Endothelial cell of umbilical vein (primary cell): ENCODE measurements around the gene CSPG5. TPM values are rescaled to one million over a fixed set of nuclear protein-coding genes. Genes with fewer than 3 reads are reported as not detected.

ENCODE experiments used
- BruUV-seq: library from RNA; stranded (reverse); fragments of 400-500 nt; replicated peaks from 2 replicates; lab custom pipeline; 2021; lab: Mats Ljungman, UMichigan
- CTCF ChIA-PET: fragments of 300-600, 350-600 bp; sonication (Branson Sonifier 250); formaldehyde crosslinking; loops from one replicate; lab custom pipeline; 2021; ENCODE audit warnings: antibody characterized with exemption, inconsistent platforms; lab: Charles Lee
- POLR2A ChIA-PET: fragments of 300-600, 350-600 bp; sonication (Branson Sonifier 250); formaldehyde crosslinking; loops from one replicate; lab custom pipeline; 2021; ENCODE audit warnings: antibody characterized with exemption, inconsistent platforms; lab: Charles Lee
- DNase-seq: peaks from one replicate; pipeline ENCODE4 v3.0.0-alpha.2; 2011; ENCODE audit warnings: low read depth, low spot score
- FAIRE-seq: peaks from 2 replicates; lab custom pipeline; 2011; peaks lifted over from hg19 to GRCh38; lab: Jason Lieb, UNC
- H2AFZ ChIP-seq: 2 replicates; pipeline ENCODE4 v1.6.0; 2012; ENCODE audit warnings: low read depth, low read length, control low read depth, inconsistent platforms
- H3K27ac ChIP-seq: 2 replicates; pipeline ENCODE4 v1.5.1; 2011; ENCODE audit warnings: low read depth, mild to moderate bottlenecking, control low read depth, low read length, moderate library complexity; ENCODE audit not compliant: insufficient read depth
- H3K27me3 ChIP-seq, 2 experiments: 2 replicates each; pipeline versions ENCODE4 v1.6.0 to v1.6.1; 2011; ENCODE audit warnings: low read length in 2 of 2, mixed read lengths in 1 of 2; ENCODE audit not compliant: control insufficient read depth in 2 of 2, insufficient read depth in 2 of 2
- H3K36me3 ChIP-seq, 2 experiments: 2 replicates in 1 of 2; 3 replicates in 1 of 2; pipeline ENCODE4 v1.5.1; 2011; ENCODE audit warnings: low read length in 2 of 2, mild to moderate bottlenecking in 1 of 2, moderate library complexity in 1 of 2; ENCODE audit not compliant: control insufficient read depth in 2 of 2, insufficient read depth in 2 of 2; ENCODE audit errors: extremely low read depth in 1 of 2
- H3K4me1 ChIP-seq: 3 replicates; pipeline ENCODE4 v1.5.1; 2011; ENCODE audit warnings: mild to moderate bottlenecking, low read length; ENCODE audit not compliant: control insufficient read depth, insufficient read depth; ENCODE audit errors: extremely low read depth
- H3K4me2 ChIP-seq: 2 replicates; pipeline ENCODE4 v1.6.1; 2011; ENCODE audit warnings: low read length, control low read depth, mixed read lengths; ENCODE audit not compliant: insufficient read depth
- H3K4me3 ChIP-seq, 3 experiments: fragments of 200-600 bp in 1 of 3; sonication (generic), shearing (Covaris generic) in 1 of 3; replicated peaks in 1 of 3; 2 replicates each; pipeline ENCODE4 v1.5.1; 2011 to 2016; ENCODE audit warnings: control low read depth in 3 of 3, low read length in 3 of 3, mild to moderate bottlenecking in 2 of 3, inconsistent platforms in 1 of 3, low read depth in 1 of 3, moderate library complexity in 1 of 3; ENCODE audit not compliant: insufficient read depth in 1 of 3
- H3K79me2 ChIP-seq: 2 replicates; pipeline ENCODE4 v1.6.0; 2012; ENCODE audit warnings: low read length, inconsistent platforms; ENCODE audit not compliant: control insufficient read depth, insufficient read depth
- H3K9ac ChIP-seq: replicated peaks from 2 replicates; pipeline ENCODE3; 2011; ENCODE audit warnings: low read length, control low read depth; ENCODE audit not compliant: insufficient read depth; ENCODE audit errors: extremely low read depth
- H3K9me1 ChIP-seq: replicated peaks from 3 replicates; pipeline ENCODE4 v1.6.0; 2011; ENCODE audit warnings: mild to moderate bottlenecking, low read length; ENCODE audit not compliant: control insufficient read depth, insufficient read depth; ENCODE audit errors: extremely low read depth
- H3K9me3 ChIP-seq: replicated peaks from 2 replicates; pipeline ENCODE4 v1.5.1; 2012; ENCODE audit warnings: low read length, inconsistent platforms; ENCODE audit not compliant: control insufficient read depth, insufficient read depth
- H4K20me1 ChIP-seq: replicated peaks from 2 replicates; pipeline ENCODE3; 2011; ENCODE audit warnings: mild to moderate bottlenecking, low read length; ENCODE audit not compliant: control insufficient read depth, insufficient read depth; ENCODE audit errors: extremely low read depth
- EZH2 ChIP-seq: IDR thresholded peaks from 2 replicates; pipeline ENCODE4 v1.6.1; 2012; ENCODE audit warnings: borderline replicate concordance, low read depth, mild to moderate bottlenecking, moderate library complexity, low read length, inconsistent platforms; ENCODE audit not compliant: severe bottlenecking
- FOS ChIP-seq: IDR thresholded peaks from 2 replicates; pipeline ENCODE4 v1.6.1; 2011; ENCODE audit warnings: mild to moderate bottlenecking, low read length, moderate library complexity, borderline replicate concordance; ENCODE audit not compliant: insufficient read depth
- GATA2 ChIP-seq: IDR thresholded peaks from 2 replicates; pipeline ENCODE4 v1.7.0; 2011; ENCODE audit warnings: low read depth, mild to moderate bottlenecking, moderate library complexity, mixed read lengths, low read length; ENCODE audit not compliant: insufficient read length, insufficient read depth
- JUN ChIP-seq: IDR thresholded peaks from 2 replicates; pipeline ENCODE4 v1.6.1; 2011; ENCODE audit warnings: borderline replicate concordance, low read depth; ENCODE audit not compliant: insufficient read length, insufficient read depth
- MAX ChIP-seq: IDR thresholded peaks from 2 replicates; pipeline ENCODE4 v1.6.1; 2011; ENCODE audit not compliant: insufficient read depth, insufficient read length
- MYC ChIP-seq: IDR thresholded peaks from one replicate; pipeline ENCODE4 v1.6.1; 2011; ENCODE audit warnings: mild to moderate bottlenecking, low read depth, low read length
- POLR2A ChIP-seq: IDR thresholded peaks from 2 replicates; pipeline ENCODE4 v1.6.1; 2012; ENCODE audit warnings: low read depth, mild to moderate bottlenecking, control low read depth, low read length
- POLR2AphosphoS5 ChIP-seq: IDR thresholded peaks from 2 replicates; pipeline ENCODE4 v1.6.1; 2012; ENCODE audit warnings: low read depth, mild to moderate bottlenecking, control low read depth, low read length, moderate library complexity; ENCODE audit not compliant: insufficient read depth
- dilution Hi-C: fragments of 300-500 bp; cut with MboI; formaldehyde crosslinking; loops from one replicate; pipeline ENCODE4 v1.15.0; 2019; ENCODE audit warnings: low sequenced_read_pairs; ENCODE audit not compliant: extremely low pct_ligation_motif_present
- intact Hi-C: fragments of 100-400 bp; cut with micrococcal nuclease; formaldehyde crosslinking; loops from one replicate; pipeline ENCODE4 v1.10.0; 2022
- polyA plus RNA-seq, 4 experiments: library from polyadenylated mRNA; depleted of rRNA in 3 of 4; stranded (reverse) in 3 of 4; unstranded in 1 of 4; fragments of >200 nt; gene quantifications; 2 replicates each; pipeline versions ENCODE4 v1.2.1 to v1.2.3, GENCODE V29; 2011 to 2012; ENCODE audit warnings: missing spikeins in 1 of 4
- total RNA-seq: library from RNA; stranded (reverse); gene quantifications from 2 replicates; pipeline ENCODE4 v1.2.3, GENCODE V29; 2021
- TF ChIP-seq, protein P1 (sequence below), 2 donors: IDR thresholded peaks; 1 replicate in 1 of 2; 2 replicates in 1 of 2; pipeline ENCODE4 v1.5.1; 2011; ENCODE audit warnings: low read length in 2 of 2, mild to moderate bottlenecking in 2 of 2, moderate library complexity in 2 of 2, control low read depth in 1 of 2, inconsistent platforms in 1 of 2, low read depth in 1 of 2; ENCODE audit not compliant: insufficient read depth in 1 of 2; ENCODE audit errors: extremely low read depth in 1 of 2

Gene CSPG5
- total and polyA plus RNA-seq, 2 donors (not counting 3 experiments of a cell fraction or from before 2014, with no cell fraction given) = 0.32 to 0.55 TPM

DNA sequence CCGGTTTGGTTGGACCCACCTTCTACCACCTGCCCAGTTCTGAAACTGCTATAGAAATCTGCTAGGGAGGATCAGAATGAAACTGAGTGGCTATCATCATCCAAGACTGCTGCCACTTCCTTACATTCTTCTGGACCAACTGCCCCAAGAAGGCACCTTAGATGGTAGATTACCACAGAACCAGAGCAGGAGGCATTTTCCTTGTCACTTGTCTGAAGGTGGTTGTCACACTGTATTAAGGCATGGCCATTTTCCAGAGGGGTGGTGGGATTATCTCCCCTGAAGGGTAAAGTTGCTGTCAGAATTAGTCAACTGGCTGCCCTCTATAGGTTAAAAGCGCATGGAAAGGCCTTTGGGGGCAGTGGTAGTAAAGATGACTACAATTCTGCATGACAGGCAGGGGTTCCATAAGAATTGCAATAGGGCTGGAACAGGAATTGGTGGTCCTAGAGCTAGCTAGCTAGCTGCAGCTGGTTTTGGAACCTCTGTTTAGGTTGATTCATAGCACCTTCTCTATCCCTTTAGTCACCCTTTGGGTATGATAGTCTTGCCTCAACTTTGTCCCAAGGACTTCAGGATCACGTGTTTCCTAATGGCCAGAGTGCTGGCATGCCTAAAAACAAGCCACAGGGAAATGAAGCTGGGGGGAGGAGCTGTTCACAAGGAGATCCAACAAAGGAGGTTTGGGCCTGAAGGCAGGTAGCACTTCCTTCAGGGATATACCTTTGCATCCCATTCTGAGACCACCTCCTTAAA is 4.8 kb upstream of the CSPG5 start:
- peaks cover 14% of the 10 kb centered on the region in 2 experiments for H3K27me3 ChIP-seq
- ChIA-PET CTCF (no interaction called here), POLR2A (interaction anchor here (0.6 kb wide), 1 partner anchor 191 kb away, joined by 4 read pairs; no protein-coding TSS in a partner anchor)
- H3K4me3 ChIP-seq = no peak overlapping the region
- H3K4me1 ChIP-seq = peaks cover 2% of the 10 kb centered on the region
- no peak overlapping the region for H3K27ac ChIP-seq
- TF ChIP-seq MYC (no peak), GATA2 (no peak), EZH2 (no peak), FOS (no peak), POLR2AphosphoS5 (no peak), POLR2A (no peak), JUN (no peak), MAX (no peak)
- TF ChIP-seq, protein P1, sequence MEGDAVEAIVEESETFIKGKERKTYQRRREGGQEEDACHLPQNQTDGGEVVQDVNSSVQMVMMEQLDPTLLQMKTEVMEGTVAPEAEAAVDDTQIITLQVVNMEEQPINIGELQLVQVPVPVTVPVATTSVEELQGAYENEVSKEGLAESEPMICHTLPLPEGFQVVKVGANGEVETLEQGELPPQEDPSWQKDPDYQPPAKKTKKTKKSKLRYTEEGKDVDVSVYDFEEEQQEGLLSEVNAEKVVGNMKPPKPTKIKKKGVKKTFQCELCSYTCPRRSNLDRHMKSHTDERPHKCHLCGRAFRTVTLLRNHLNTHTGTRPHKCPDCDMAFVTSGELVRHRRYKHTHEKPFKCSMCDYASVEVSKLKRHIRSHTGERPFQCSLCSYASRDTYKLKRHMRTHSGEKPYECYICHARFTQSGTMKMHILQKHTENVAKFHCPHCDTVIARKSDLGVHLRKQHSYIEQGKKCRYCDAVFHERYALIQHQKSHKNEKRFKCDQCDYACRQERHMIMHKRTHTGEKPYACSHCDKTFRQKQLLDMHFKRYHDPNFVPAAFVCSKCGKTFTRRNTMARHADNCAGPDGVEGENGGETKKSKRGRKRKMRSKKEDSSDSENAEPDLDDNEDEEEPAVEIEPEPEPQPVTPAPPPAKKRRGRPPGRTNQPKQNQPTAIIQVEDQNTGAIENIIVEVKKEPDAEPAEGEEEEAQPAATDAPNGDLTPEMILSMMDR (IDR thresholded peaks at IDR 0.05; ENCODE audit: extremely low read depth in 1 of 2, insufficient read depth in 1 of 2, low read depth in 1 of 2, low read length in 2 of 2) = no peak
- H3K9me1 ChIP-seq = no peaks in the 10 kb centered on the region
- no peaks in the 10 kb centered on the region for H3K9me3 ChIP-seq
- DNase-seq (no peak), FAIRE-seq (no peak)
- no peak overlapping the region for H3K4me2 ChIP-seq
- no peak overlapping the region for H2AFZ ChIP-seq
- dilution Hi-C loops (no loop called here), intact Hi-C loops (no loop called here)
- no peak overlapping the region for H3K9ac ChIP-seq
- H4K20me1 ChIP-seq = no peaks in the 10 kb centered on the region
- BruUV-seq = no TSS peak
- H3K36me3 ChIP-seq = peaks cover 7% of the 10 kb centered on the region in 2 experiments
- H3K79me2 ChIP-seq = no peaks in the 10 kb centered on the region
